GM12878 (cell line): Measurements from ENCODE around the gene SDK2. TPM values are rescaled to one million over a fixed set of nuclear protein-coding genes. Genes with fewer than 3 reads are reported as not detected.
A peak's percentile ranks its signal among the peaks of the same experiment; 100 is the strongest.

Experiments used
- ATAC-seq: fragments of 200-7000 bp; cut with Tn5 transposase; 3 replicates; pipeline ENCODE4 v1.9.1; 2020; ENCODE audit warnings: mild to moderate bottlenecking, moderate library complexity
- BruUV-seq: library from RNA; stranded (reverse); fragments of 400-500 nt; replicated peaks from 2 replicates; lab custom pipeline; 2021; lab: Mats Ljungman, UMichigan
- CTCF ChIA-PET: fragments of 300-600 bp; sonication (Branson Sonifier 250); formaldehyde crosslinking; extraction: SDS; loops from one replicate; lab custom pipeline; 2021; ENCODE audit warnings: inconsistent platforms; lab: Yijun Ruan, JAX
- POLR2A ChIA-PET: fragments of 350-600 bp; formaldehyde crosslinking; extraction: SDS; loops from one replicate; lab custom pipeline; 2021; ENCODE audit warnings: inconsistent platforms; lab: Charles Lee
- RAD21 ChIA-PET: fragments of 300-600 bp; sonication (Branson Sonifier 250); formaldehyde crosslinking; loops from one replicate; lab custom pipeline; 2023; ENCODE audit warnings: antibody characterized with exemption; ENCODE audit not compliant: unreplicated experiment; lab: Charles Lee
- SMC1A ChIA-PET: fragments of 300-600 bp; sonication (Branson Sonifier 250); formaldehyde crosslinking; loops from one replicate; lab custom pipeline; 2023; ENCODE audit not compliant: unreplicated experiment, uncharacterized antibody; lab: Charles Lee
- DNase-seq: peaks from one replicate; pipeline ENCODE4 v3.0.0-alpha.2; 2011; ENCODE audit warnings: low read depth, low spot score
- FAIRE-seq: peaks from 3 replicates; lab custom pipeline; 2011; peaks lifted over from hg19 to GRCh38; lab: Jason Lieb, UNC
- H2AFZ ChIP-seq: 2 replicates; pipeline ENCODE4 v1.6.0; 2011; ENCODE audit warnings: low read depth, low read length, control low read depth; ENCODE audit not compliant: control insufficient read depth
- H3K27ac ChIP-seq: 2 replicates; pipeline ENCODE4 v1.5.1; 2011; ENCODE audit warnings: control low read depth; ENCODE audit not compliant: control insufficient read depth, insufficient read depth
- H3K27me3 ChIP-seq, 2 experiments: replicated peaks in 1 of 2; 2 replicates each; pipeline versions ENCODE4 v1.6.0 to v1.6.1; 2011; ENCODE audit warnings: low read length in 1 of 2; ENCODE audit not compliant: control insufficient read depth in 2 of 2, insufficient read depth in 2 of 2
- H3K36me3 ChIP-seq, 2 experiments: 2 replicates each; pipeline ENCODE4 v1.5.1; 2011; ENCODE audit warnings: low read length in 1 of 2; ENCODE audit not compliant: control insufficient read depth in 2 of 2, insufficient read depth in 2 of 2
- H3K4me1 ChIP-seq: 2 replicates; pipeline ENCODE4 v1.6.1; 2011; ENCODE audit warnings: mild to moderate bottlenecking, low read length, moderate library complexity, mixed read lengths; ENCODE audit not compliant: control insufficient read depth, insufficient read depth
- H3K4me2 ChIP-seq: 2 replicates; pipeline ENCODE4 v1.6.0; 2011; ENCODE audit warnings: control low read depth; ENCODE audit not compliant: control insufficient read depth, insufficient read depth
- H3K4me3 ChIP-seq: fragments of 200-600 bp; sonication (generic); 2 replicates; pipeline ENCODE4 v1.5.1; 2016
- H3K79me2 ChIP-seq: 2 replicates; pipeline ENCODE4 v1.6.0; 2011; ENCODE audit warnings: low read length; ENCODE audit not compliant: control insufficient read depth, insufficient read depth
- H3K9ac ChIP-seq: 2 replicates; pipeline ENCODE4 v1.8.0; 2011; ENCODE audit warnings: low read length, control low read depth, mixed read lengths; ENCODE audit not compliant: control insufficient read depth, insufficient read depth
- H3K9me3 ChIP-seq: replicated peaks from 3 replicates; pipeline ENCODE4 v1.5.1; 2011; ENCODE audit warnings: mild to moderate bottlenecking, low read length; ENCODE audit not compliant: control insufficient read depth, insufficient read depth
- H4K20me1 ChIP-seq: 2 replicates; pipeline ENCODE4 v1.6.0; 2011; ENCODE audit not compliant: control insufficient read depth, insufficient read depth
- ATF7 ChIP-seq: fragments of 450-650 bp; IDR thresholded peaks from 2 replicates; pipeline ENCODE4 v1.6.1; 2016; ENCODE audit warnings: low read depth, mild to moderate bottlenecking
- BHLHE40 ChIP-seq, 2 experiments: fragments of 450-650 bp in 1 of 2; IDR thresholded peaks; 2 replicates each; pipeline ENCODE4 v1.6.1; 2011 to 2017; ENCODE audit warnings: low read depth in 2 of 2, borderline replicate concordance in 1 of 2, improper control_type of control experiment in 1 of 2, low read length in 1 of 2, mild to moderate bottlenecking in 1 of 2
- BMI1 ChIP-seq: fragments of 450-650 bp; IDR thresholded peaks from 2 replicates; pipeline ENCODE4 v1.6.1; 2016; ENCODE audit warnings: mild to moderate bottlenecking, moderate library complexity, borderline replicate concordance
- DPF2 ChIP-seq: fragments of 450-650 bp; IDR thresholded peaks from 2 replicates; pipeline ENCODE4 v1.6.1; 2017; ENCODE audit warnings: mild to moderate bottlenecking
- ETV6 ChIP-seq, 2 experiments: fragments of 450-650 bp in 1 of 2; IDR thresholded peaks in 1 of 2; conservative IDR thresholded peaks in 1 of 2; 2 replicates each; pipeline ENCODE4 v1.6.1; 2014; ENCODE audit warnings: antibody characterized with exemption in 1 of 2, borderline replicate concordance in 1 of 2, low read depth in 1 of 2, mild to moderate bottlenecking in 1 of 2, moderate library complexity in 1 of 2
- IKZF1 ChIP-seq: fragments of 450-650 bp; conservative IDR thresholded peaks from 2 replicates; pipeline ENCODE4 v1.6.1; 2017; ENCODE audit warnings: antibody characterized with exemption, mild to moderate bottlenecking
- MEF2B ChIP-seq: fragments of 450-650 bp; IDR thresholded peaks from 2 replicates; pipeline ENCODE4 v1.6.1; 2018; ENCODE audit warnings: mild to moderate bottlenecking, moderate library complexity; ENCODE audit not compliant: partially characterized antibody, poor library complexity, severe bottlenecking
- MTA2 ChIP-seq: fragments of 450-650 bp; IDR thresholded peaks from 2 replicates; pipeline ENCODE4 v1.6.1; 2016; ENCODE audit warnings: low read depth, mild to moderate bottlenecking, moderate library complexity
- NR2C1 ChIP-seq: fragments of 450-650 bp; IDR thresholded peaks from 2 replicates; pipeline ENCODE4 v1.6.1; 2017; ENCODE audit warnings: antibody characterized with exemption, mild to moderate bottlenecking, moderate library complexity
- NR2F1 ChIP-seq: fragments of 450-650 bp; conservative IDR thresholded peaks from 2 replicates; pipeline ENCODE4 v1.6.1; 2017; ENCODE audit warnings: mild to moderate bottlenecking
- RUNX3 ChIP-seq: IDR thresholded peaks from 2 replicates; pipeline ENCODE4 v1.6.1; 2012; ENCODE audit warnings: low read length, inconsistent platforms
- ZNF24 ChIP-seq: fragments of 450-650 bp; IDR thresholded peaks from 2 replicates; pipeline ENCODE4 v1.6.1; 2017; ENCODE audit warnings: antibody characterized with exemption, mild to moderate bottlenecking
- WGBS: methylation state at CpG from one replicate; pipeline ENCODE4 v1.1.6; 2016; ENCODE audit warnings: low lambda C conversion rate; ENCODE audit not compliant: insufficient replicate concordance, insufficient coverage; ENCODE audit errors: missing lambda C conversion rate; 5-methylcytosine and 5-hydroxymethylcytosine counted together
- in situ Hi-C: fragments of 300-500 bp; cut with MboI; formaldehyde crosslinking; loops from 9 replicates; pipeline ENCODE4 v1.14.3; 2018; ENCODE audit warnings: mixed read lengths
- intact Hi-C: fragments of 100-400 bp; cut with micrococcal nuclease; formaldehyde crosslinking; loops from one replicate; pipeline ENCODE4 v1.14.2; 2022; ENCODE audit not compliant: unreplicated experiment
- polyA plus RNA-seq, 11 experiments: library from polyadenylated mRNA; depleted of rRNA in 4 of 11; unstranded in 6 of 11; stranded (reverse) in 5 of 11; fragments of >200 nt; fragmentation: Nextera tagmentation in 4 of 11; fragmentation: Illumina TruSeq in 1 of 11; extraction: Ambion mirVana in 4 of 11; extraction: Trizol in 1 of 11; gene quantifications; 1 replicate in 1 of 11; 2 replicates in 10 of 11; pipeline versions ENCODE4 v1.2.1 to v1.2.3, GENCODE V29; 2011 to 2016; ENCODE audit warnings: inconsistent platforms in 2 of 11, missing spikeins in 2 of 11, low read depth in 1 of 11
- total RNA-seq, 4 experiments: library from RNA; depleted of rRNA in 3 of 4; stranded (reverse); fragments of >200 nt in 3 of 4; fragmentation: Illumina TruSeq in 1 of 4; extraction: Trizol in 1 of 4; gene quantifications; 2 replicates each; pipeline versions ENCODE4 v1.2.1 to v1.2.3, GENCODE V29; 2013 to 2021
- TF ChIP-seq, protein P1 (sequence below), 3 experiments: IDR thresholded peaks in 2 of 3; conservative IDR thresholded peaks in 1 of 3; 2 replicates each; pipeline ENCODE4 v1.5.1; 2011; ENCODE audit warnings: low read depth in 3 of 3, low read length in 3 of 3, mild to moderate bottlenecking in 3 of 3, control low read depth in 2 of 3, moderate library complexity in 2 of 3, inconsistent platforms in 1 of 3, mixed read lengths in 1 of 3; ENCODE audit not compliant: control insufficient read depth in 2 of 3, insufficient read depth in 1 of 3; ENCODE audit errors: extremely low read depth in 1 of 3
- TF ChIP-seq, protein P2 (sequence below): fragments of 450-650 bp; IDR thresholded peaks from 2 replicates; pipeline ENCODE4 v1.6.1; 2017; ENCODE audit warnings: low read depth, mild to moderate bottlenecking, moderate library complexity
- TF ChIP-seq, protein P3 (sequence below): fragments of 450-650 bp; IDR thresholded peaks from 2 replicates; pipeline ENCODE4 v1.6.1; 2016; ENCODE audit warnings: mild to moderate bottlenecking, moderate library complexity, borderline replicate concordance

SDK2 gene
- total and polyA plus RNA-seq, 10 of the 15 experiments (the other 5 are each of a cell fraction or from before 2014, with no cell fraction given), result 0.03 to 0.08 (median 0.03) TPM; not detected in 7

DNA sequence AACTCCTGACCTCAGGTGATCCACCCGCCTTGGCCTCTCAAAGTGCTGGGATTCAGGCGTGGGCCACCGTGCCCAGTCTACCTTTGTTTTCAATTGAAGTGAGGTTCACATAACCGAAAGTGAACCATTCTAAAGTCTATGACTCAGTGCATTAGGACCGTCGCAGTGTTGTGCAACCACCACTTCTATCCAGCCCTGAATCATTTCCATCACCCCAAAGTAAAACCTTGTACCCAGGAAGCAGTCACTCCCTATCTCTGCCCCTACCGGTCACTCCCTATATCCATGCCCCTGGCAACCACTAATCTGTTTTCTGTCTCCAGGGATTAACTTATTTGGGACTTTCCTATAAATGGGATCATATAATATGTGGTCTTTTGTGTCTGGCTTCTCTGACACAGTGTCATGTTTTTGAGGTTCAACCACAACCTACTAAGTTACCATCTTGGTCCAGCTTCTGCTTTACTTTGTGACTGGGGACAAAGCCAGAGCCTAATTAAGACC, 304.1 kb downstream of the SDK2 start:
- FAIRE-seq (no peak), DNase-seq (peak; percentile 42), ATAC-seq (peak; percentile 71)
- intact Hi-C loops, result loop anchor here (2.0 kb wide), 1 partner anchor 23 kb away; no protein-coding TSS in a partner anchor
- Histone ChIP-seq H3K4me2 (no peak overlapping the region), H3K79me2 (no peaks in the 10 kb centered on the region), H3K27ac (no peak overlapping the region), H3K27me3 (no peaks in the 10 kb centered on the region), H3K4me1 (no peaks in the 10 kb centered on the region), H3K9me3 (no peaks in the 10 kb centered on the region), H3K4me3 (no peak overlapping the region), H2AFZ (no peak overlapping the region), H3K36me3 (no peaks in the 10 kb centered on the region), H4K20me1 (no peaks in the 10 kb centered on the region), H3K9ac (no peak overlapping the region)
- 19% methylated on average over 7 of the region's 7 CpGs for WGBS
- ChIA-PET CTCF (interaction anchor here (1.1 to 6.1 kb wide), 3 partner anchors 29 to 85 kb away, joined by 3 to 39 read pairs (median 3); no protein-coding TSS in a partner anchor), SMC1A (interaction anchor here (0.7 to 2.1 kb wide), 3 partner anchors 22 to 142 kb away, joined by 3 to 9 read pairs (median 4); no protein-coding TSS in a partner anchor), RAD21 (interaction anchor here (0.9 to 1.5 kb wide), 6 partner anchors 23 to 57 kb away, joined by 3 to 5 read pairs (median 4); no protein-coding TSS in a partner anchor), POLR2A (interaction anchor here (0.5 kb wide), 1 partner anchor 83 kb away, joined by 5 read pairs; no protein-coding TSS in a partner anchor)
- BruUV-seq, result no TSS peak
- in situ Hi-C loops, result no loop called here
- TF ChIP-seq NR2F1 (peak; percentile 67; the same call in 1 of the 2 replicates), IKZF1 (peak; percentile 82), ATF7 (peak; percentile 61), NR2C1 (0 out of 2 replicates have a peak, but pooled peaks have one; percentile 32), MTA2 (peak; percentile 77), MEF2B (peak; percentile 66), BHLHE40 (IDR thresholded peaks at IDR 0.05; ENCODE audit: borderline replicate concordance in 1 of 2, low read depth in 2 of 2, low read length in 1 of 2) (peak in 1 of 2 experiments; percentile 51; a peak in 2 of 4 replicates), ZNF24 (0 out of 2 replicates have a peak, but pooled peaks have one; percentile 17), ETV6 (conservative IDR thresholded peaks at IDR 0.05 in 1 of 2, IDR thresholded peaks at IDR 0.05 in 1 of 2; ENCODE audit: borderline replicate concordance in 1 of 2, low read depth in 1 of 2) (no peak), BMI1 (no peak), DPF2 (peak; percentile 77), RUNX3 (no peak)
- TF ChIP-seq, protein P1, sequence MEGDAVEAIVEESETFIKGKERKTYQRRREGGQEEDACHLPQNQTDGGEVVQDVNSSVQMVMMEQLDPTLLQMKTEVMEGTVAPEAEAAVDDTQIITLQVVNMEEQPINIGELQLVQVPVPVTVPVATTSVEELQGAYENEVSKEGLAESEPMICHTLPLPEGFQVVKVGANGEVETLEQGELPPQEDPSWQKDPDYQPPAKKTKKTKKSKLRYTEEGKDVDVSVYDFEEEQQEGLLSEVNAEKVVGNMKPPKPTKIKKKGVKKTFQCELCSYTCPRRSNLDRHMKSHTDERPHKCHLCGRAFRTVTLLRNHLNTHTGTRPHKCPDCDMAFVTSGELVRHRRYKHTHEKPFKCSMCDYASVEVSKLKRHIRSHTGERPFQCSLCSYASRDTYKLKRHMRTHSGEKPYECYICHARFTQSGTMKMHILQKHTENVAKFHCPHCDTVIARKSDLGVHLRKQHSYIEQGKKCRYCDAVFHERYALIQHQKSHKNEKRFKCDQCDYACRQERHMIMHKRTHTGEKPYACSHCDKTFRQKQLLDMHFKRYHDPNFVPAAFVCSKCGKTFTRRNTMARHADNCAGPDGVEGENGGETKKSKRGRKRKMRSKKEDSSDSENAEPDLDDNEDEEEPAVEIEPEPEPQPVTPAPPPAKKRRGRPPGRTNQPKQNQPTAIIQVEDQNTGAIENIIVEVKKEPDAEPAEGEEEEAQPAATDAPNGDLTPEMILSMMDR (IDR thresholded peaks at IDR 0.05 in 2 of 3, conservative IDR thresholded peaks at IDR 0.05 in 1 of 3; ENCODE audit: control insufficient read depth in 2 of 3, extremely low read depth in 1 of 3, insufficient read depth in 1 of 3, low read depth in 3 of 3, low read length in 3 of 3), result 0 out of 6 replicates have a peak, but pooled peaks of 1 of the 3 experiments have one; percentile 7
- TF ChIP-seq, protein P2, sequence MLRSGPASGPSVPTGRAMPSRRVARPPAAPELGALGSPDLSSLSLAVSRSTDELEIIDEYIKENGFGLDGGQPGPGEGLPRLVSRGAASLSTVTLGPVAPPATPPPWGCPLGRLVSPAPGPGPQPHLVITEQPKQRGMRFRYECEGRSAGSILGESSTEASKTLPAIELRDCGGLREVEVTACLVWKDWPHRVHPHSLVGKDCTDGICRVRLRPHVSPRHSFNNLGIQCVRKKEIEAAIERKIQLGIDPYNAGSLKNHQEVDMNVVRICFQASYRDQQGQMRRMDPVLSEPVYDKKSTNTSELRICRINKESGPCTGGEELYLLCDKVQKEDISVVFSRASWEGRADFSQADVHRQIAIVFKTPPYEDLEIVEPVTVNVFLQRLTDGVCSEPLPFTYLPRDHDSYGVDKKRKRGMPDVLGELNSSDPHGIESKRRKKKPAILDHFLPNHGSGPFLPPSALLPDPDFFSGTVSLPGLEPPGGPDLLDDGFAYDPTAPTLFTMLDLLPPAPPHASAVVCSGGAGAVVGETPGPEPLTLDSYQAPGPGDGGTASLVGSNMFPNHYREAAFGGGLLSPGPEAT, result peak; percentile 83
- TF ChIP-seq, protein P3, sequence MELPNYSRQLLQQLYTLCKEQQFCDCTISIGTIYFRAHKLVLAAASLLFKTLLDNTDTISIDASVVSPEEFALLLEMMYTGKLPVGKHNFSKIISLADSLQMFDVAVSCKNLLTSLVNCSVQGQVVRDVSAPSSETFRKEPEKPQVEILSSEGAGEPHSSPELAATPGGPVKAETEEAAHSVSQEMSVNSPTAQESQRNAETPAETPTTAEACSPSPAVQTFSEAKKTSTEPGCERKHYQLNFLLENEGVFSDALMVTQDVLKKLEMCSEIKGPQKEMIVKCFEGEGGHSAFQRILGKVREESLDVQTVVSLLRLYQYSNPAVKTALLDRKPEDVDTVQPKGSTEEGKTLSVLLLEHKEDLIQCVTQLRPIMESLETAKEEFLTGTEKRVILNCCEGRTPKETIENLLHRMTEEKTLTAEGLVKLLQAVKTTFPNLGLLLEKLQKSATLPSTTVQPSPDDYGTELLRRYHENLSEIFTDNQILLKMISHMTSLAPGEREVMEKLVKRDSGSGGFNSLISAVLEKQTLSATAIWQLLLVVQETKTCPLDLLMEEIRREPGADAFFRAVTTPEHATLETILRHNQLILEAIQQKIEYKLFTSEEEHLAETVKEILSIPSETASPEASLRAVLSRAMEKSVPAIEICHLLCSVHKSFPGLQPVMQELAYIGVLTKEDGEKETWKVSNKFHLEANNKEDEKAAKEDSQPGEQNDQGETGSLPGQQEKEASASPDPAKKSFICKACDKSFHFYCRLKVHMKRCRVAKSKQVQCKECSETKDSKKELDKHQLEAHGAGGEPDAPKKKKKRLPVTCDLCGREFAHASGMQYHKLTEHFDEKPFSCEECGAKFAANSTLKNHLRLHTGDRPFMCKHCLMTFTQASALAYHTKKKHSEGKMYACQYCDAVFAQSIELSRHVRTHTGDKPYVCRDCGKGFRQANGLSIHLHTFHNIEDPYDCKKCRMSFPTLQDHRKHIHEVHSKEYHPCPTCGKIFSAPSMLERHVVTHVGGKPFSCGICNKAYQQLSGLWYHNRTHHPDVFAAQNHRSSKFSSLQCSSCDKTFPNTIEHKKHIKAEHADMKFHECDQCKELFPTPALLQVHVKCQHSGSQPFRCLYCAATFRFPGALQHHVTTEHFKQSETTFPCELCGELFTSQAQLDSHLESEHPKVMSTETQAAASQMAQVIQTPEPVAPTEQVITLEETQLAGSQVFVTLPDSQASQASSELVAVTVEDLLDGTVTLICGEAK, result no peak
